GM19455 (cell line): ENCODE data around the gene OR2Z1.
"Not testable (repeated sequence)": the region's sequence is repeated elsewhere in the genome, so short reads cannot be mapped to it uniquely, and the experiment has no call there.

Experiments used
- ATAC-seq: cut with Tn5 transposase; IDR thresholded peaks from one replicate; pipeline ENCODE4 v1.9.1; 2021; ENCODE audit not compliant: unreplicated experiment

OR2Z1 gene

GRCh38 chr19:8702350-8702749 is 19.1 kb upstream of the OR2Z1 start:
- ATAC-seq, result no peak

- no peak for ATAC-seq
Observed at GRCh38 chr19:8703223-8703622, 18.2 kb upstream of the OR2Z1 start.

- ATAC-seq, result not testable (repeated sequence)
Observed at GRCh38 chr19:8705304-8705703, 16.1 kb upstream of the OR2Z1 start.

GRCh38 chr19:8705742-8706141 is 15.7 kb upstream of the OR2Z1 start:
- no peak for ATAC-seq

- ATAC-seq, result not testable (repeated sequence)
Observed at GRCh38 chr19:8710337-8710736, 11.1 kb upstream of the OR2Z1 start.

GRCh38 chr19:8722032-8722431 is 598 bp downstream of the OR2Z1 start:
- ATAC-seq, result no peak

GRCh38 chr19:8724276-8724675 is 2.8 kb downstream of the OR2Z1 start:
- ATAC-seq, result no peak

- ATAC-seq, result no peak
Observed at GRCh38 chr19:8731428-8732169, 10.2 kb downstream of the OR2Z1 start.

- no peak for ATAC-seq
Observed at GRCh38 chr19:8738377-8738776, 16.9 kb downstream of the OR2Z1 start.

- ATAC-seq, result not testable (repeated sequence)
Observed at GRCh38 chr19:8739291-8740065, 18.0 kb downstream of the OR2Z1 start.

- not testable (repeated sequence) for ATAC-seq
Observed at GRCh38 chr19:8767257-8767656, 45.8 kb downstream of the OR2Z1 start.

- ATAC-seq, result not testable (repeated sequence)
Observed at GRCh38 chr19:8769265-8769664, 47.8 kb downstream of the OR2Z1 start.

- ATAC-seq, result not testable (repeated sequence)
Observed at GRCh38 chr19:8773587-8773986, 52.2 kb downstream of the OR2Z1 start.
